Stimulated activated effector memory CD8-positive, alpha-beta T cell treated with anti-CD3 and anti-CD28 coated beads, Interleukin-12 subunit alpha, Interleukin-12 subunit beta, amount 100 ng/mL, for 72 hours (primary cell): Measurements from ENCODE around the gene SERPINA12.

Experiments
- ATAC-seq: fragments of 150-1000 bp; cut with Tn5 transposase; 2 replicates; pipeline ENCODE4 v1.10.0; 2021
- DNase-seq, 2 donors: peaks; one replicate each; pipeline ENCODE4 v3.0.0; 2021 to 2022; ENCODE audit warnings: low spot score in 2 of 2
- H3K27ac Mint-ChIP-seq: one replicate; pipeline ENCODE4 v1.8.0; 2022; ENCODE audit warnings: mild to moderate bottlenecking, mixed read lengths
- H3K36me3 Mint-ChIP-seq: one replicate; pipeline ENCODE4 v1.8.0; 2022; ENCODE audit warnings: mild to moderate bottlenecking, mixed read lengths
- H3K4me1 Mint-ChIP-seq: one replicate; pipeline ENCODE4 v1.8.0; 2022; ENCODE audit warnings: mixed read lengths
- H3K4me3 Mint-ChIP-seq: one replicate; pipeline ENCODE4 v1.8.0; 2022; ENCODE audit warnings: mild to moderate bottlenecking, mixed read lengths
- H3K9me3 Mint-ChIP-seq: one replicate; pipeline ENCODE4 v1.8.0; 2022; ENCODE audit warnings: mixed read lengths

The SERPINA12 gene

DNA sequence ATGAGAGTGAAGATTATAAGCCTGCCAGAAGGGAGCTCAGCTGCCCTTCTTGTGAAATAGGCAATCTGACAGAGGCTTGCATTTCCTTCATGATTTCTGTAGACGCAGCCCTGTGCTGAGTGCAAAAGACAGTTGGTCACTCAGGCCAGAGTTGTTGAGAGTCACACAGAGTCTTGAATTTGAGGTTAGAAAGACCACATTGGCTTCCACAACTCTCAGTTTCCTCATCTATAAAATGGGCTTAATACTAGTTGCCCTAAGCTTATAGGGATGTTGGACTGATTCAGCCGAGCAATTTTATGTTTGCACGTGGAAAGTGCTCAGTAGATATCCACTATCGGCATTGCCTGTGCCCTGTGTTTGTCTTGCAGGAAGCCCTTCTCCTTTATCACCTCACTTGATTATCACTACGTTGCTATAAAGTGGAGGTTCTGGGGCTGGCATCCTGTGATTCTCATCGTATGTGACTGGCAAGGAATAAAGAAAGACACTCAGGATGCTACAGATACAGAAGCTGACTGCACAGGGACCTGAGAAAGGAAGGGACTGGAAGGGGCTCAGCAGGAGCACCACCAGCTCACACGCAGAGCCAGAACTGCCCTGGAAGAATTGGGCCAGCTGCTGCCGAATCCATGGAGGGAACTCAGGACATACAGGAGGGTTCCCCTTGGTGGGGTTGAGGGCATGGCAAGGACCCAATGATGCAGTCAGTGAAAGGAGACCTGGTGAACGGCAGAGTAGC, 32.1 kb upstream of the SERPINA12 start:
- DNase-seq (no peak), ATAC-seq (no peak)
- Mint-ChIP-seq H3K4me3 (no peak overlapping the region), H3K36me3 (no peaks in the 10 kb centered on the region), H3K27ac (no peak overlapping the region), H3K9me3 (no peaks in the 10 kb centered on the region), H3K4me1 (peaks cover 5% of the 10 kb centered on the region)

DNA sequence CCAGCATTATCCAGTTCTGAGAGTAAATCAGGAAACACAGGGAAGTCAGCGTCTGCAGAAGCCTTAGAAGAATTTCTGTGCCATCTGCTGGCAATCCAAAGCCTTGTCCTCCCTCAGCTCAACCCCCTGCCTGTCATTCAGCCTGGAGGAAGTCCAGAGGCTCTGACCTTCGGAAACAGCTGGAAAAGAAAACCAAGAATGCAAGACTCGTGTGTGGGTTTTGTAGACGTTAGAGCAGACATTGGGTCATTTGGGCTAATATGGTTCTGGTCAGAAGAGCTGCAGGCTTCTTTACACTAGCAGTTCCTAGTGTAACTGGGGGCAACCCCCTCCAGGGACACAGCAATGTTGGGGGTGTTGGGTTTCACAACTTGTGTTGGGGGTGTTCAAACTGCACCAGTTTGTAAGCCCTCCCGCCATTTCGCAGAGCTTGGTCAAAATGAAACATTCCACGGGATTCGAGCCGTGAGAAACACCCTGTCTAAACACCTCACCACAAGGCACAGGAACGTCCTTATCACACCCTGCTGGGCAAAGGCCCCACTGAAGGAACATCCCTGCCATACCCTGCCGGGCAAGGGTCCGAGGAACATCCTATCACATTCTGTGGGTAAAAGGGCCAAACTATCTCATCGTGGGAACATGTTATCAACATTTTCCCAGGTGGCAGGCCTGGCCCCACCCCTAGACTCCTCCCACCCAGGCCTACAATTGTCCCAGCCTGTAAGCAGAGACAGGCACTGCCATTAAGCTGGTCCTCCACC, 30.9 kb upstream of the SERPINA12 start:
- Mint-ChIP-seq H3K27ac (no peak overlapping the region), H3K36me3 (no peaks in the 10 kb centered on the region), H3K4me1 (peaks cover 5% of the 10 kb centered on the region), H3K9me3 (no peaks in the 10 kb centered on the region), H3K4me3 (no peak overlapping the region)
- DNase-seq (no peak), ATAC-seq (no peak)

DNA sequence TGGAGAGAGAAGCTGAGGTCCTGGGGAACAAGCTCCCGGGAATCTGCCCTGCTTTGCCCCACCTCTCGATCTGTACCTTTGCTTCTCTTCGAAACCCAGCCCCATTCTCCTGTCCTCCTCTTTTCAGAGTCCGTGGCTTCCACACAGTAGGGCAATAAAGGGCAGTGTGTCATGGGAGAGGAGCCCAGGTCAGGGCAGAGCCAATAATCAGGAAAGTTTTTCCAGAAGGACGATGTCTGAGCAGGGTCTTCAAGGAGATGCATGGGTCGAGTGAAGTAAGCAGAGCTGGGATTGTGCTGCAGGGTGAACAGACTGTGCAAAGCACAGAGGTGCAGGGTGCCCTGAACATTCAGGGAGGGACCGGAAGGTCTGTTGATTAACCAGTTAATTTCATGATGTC, 29.9 kb upstream of the SERPINA12 start:
- DNase-seq, result no peak
- H3K27ac Mint-ChIP-seq, result no peak overlapping the region

DNA sequence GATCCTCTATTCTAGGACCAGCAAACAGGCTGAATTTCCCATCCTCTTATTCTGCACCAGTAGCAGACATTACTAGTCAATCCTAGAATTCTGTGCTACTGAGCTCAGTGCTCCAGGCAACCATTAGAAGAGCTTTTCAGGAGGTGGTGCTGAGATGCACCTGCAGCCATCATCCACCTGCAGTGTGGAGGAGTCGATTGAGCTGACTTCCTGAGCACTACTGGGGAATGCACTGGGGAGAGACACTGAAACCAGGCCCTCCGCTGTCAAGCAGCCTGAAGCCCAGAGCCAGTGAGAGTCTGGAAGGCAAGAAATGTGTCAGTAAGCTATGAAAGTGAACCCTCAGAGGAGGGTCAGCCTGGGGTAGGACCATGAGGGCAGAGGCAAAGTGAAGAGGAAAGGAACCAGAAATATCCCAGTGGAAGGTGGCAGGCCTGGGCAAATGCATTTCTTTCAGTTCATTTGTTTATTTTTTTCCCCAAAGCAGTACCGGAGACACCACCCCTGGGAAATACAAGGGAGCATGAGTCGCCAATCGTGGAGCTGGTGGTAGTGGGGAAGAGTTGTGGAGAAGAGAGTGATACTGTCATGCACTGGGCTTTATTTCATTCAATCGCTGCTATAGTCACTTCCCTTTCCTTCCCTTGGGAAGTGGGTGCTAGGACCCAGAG, 28.9 kb upstream of the SERPINA12 start:
- no peak for DNase-seq
- no peak for ATAC-seq
- Mint-ChIP-seq H3K27ac (no peak overlapping the region), H3K4me3 (no peak overlapping the region), H3K36me3 (no peaks in the 10 kb centered on the region), H3K9me3 (no peaks in the 10 kb centered on the region), H3K4me1 (peaks cover 5% of the 10 kb centered on the region)

More for the DNA sequence above, 29.9 kb upstream of the SERPINA12 start:
- no peaks in the 10 kb centered on the region for H3K9me3 Mint-ChIP-seq
- H3K36me3 Mint-ChIP-seq, result no peaks in the 10 kb centered on the region
- no peak for ATAC-seq
- H3K4me3 Mint-ChIP-seq, result no peak overlapping the region
- peaks cover 5% of the 10 kb centered on the region for H3K4me1 Mint-ChIP-seq

DNA sequence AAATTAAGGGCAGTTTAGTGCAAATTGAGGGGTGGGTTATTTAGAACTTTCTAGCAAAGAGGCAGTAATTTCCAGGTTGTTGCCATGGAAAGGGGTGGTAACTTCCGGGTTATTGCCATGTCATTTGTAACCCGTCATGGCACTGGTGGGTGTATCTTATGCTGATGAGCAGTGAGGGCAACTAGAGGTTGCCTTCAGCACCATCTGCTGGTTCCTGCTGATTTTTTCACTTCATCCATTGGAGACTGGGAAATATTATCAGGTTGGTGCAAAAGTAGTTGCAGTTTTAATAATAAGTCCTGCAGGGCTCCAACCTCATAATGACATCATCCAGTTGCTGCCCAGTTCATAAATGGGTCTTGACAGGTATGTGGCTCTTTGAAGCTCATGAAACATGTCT, 27.6 kb upstream of the SERPINA12 start:
- H3K9me3 Mint-ChIP-seq, result no peaks in the 10 kb centered on the region
- ATAC-seq (no peak), DNase-seq (no peak)
- H3K36me3 Mint-ChIP-seq, result no peaks in the 10 kb centered on the region
- peaks cover 5% of the 10 kb centered on the region for H3K4me1 Mint-ChIP-seq
- H3K27ac Mint-ChIP-seq, result no peak overlapping the region
- no peak overlapping the region for H3K4me3 Mint-ChIP-seq

DNA sequence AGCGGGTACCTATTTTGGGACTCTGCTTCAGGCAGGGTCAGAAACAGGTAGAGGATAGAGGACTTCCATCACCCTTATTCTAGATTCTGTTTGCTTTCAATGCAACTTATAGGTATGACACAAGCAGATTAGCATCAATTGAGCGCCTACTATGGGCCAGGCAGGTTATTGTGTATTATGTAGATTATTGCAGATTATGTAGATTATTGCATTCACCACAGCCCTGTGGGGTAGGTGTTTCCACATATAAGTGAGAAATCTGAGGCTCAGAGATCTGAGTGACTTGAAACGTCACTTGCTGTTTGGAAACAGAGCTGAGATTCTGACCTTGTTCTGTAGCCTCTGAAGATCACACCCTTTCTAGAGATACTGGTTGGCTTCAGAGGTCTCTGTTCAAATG, 26.2 kb upstream of the SERPINA12 start:
- Mint-ChIP-seq H3K4me3 (no peak overlapping the region), H3K36me3 (no peaks in the 10 kb centered on the region), H3K4me1 (peaks cover under 1% of the 10 kb centered on the region), H3K9me3 (no peaks in the 10 kb centered on the region), H3K27ac (no peak overlapping the region)
- ATAC-seq, result no peak
- no peak for DNase-seq

DNA sequence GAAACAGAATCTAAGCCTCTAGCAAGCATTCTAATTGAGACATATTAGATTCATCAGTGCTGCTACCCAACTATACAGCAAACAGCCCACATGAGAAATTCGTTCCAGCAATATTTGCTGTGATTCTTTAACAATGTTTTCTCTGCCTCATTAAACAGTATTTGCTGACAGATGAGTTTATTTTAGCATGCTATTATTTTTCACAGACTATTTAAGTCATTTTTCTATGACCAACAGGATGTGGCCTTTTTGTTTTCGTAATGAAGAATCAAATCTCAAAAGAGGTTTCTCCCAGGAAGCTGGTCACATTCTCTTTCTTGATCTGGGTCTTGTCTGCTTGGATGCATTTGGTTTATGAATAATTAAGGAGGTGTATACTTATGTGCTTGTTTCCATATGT, 23.2 kb upstream of the SERPINA12 start:
- H3K4me1 Mint-ChIP-seq, result no peaks in the 10 kb centered on the region
- no peak overlapping the region for H3K27ac Mint-ChIP-seq
- ATAC-seq (no peak), DNase-seq (no peak)
- H3K9me3 Mint-ChIP-seq, result no peaks in the 10 kb centered on the region
- H3K36me3 Mint-ChIP-seq, result no peaks in the 10 kb centered on the region
- H3K4me3 Mint-ChIP-seq, result no peak overlapping the region

DNA sequence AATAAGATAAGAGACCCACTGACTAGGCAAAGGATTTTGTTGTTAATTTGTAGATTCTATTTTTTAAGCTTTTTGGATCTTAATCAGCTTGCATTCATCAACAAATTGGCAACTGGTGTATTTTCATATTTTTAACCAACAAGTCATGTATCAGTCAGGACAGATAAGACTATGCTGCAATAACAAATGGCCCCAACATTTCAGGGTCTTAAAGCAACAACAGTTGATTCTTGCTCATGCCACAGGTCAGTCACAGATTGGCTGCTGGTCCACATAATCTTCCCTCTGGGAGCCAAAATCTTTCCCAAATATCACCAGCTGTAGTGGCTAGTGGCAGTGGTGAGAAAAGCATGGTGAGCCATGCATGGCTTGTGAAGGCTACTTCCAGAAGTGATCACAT, 21.9 kb upstream of the SERPINA12 start:
- Mint-ChIP-seq H3K9me3 (no peaks in the 10 kb centered on the region), H3K4me1 (no peaks in the 10 kb centered on the region), H3K4me3 (no peak overlapping the region), H3K36me3 (no peaks in the 10 kb centered on the region), H3K27ac (no peak overlapping the region)
- no peak for DNase-seq
- ATAC-seq, result no peak

DNA sequence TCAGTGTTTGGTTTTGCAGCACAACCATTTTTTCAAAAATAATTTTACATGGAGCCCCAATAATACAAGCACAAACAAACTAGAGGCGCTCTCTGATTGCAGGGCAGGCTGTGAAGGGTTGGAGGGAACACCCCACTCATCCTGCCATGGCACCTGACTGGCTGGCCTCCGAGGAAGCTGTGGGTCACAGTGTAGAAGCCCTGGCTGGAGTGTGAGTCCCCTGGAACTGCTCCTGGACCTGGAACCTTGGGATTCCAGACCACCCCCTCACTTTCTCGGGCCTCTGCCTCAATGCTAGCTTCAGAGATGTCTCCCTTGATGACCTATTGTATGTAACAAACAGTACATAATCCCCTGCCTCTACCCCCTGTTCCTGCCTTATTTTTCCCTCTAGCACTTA, 14.8 kb upstream of the SERPINA12 start:
- H3K4me3 Mint-ChIP-seq, result no peak overlapping the region
- no peak for ATAC-seq
- DNase-seq, result no peak
- H3K27ac Mint-ChIP-seq, result no peak overlapping the region
- H3K36me3 Mint-ChIP-seq, result no peaks in the 10 kb centered on the region
- no peaks in the 10 kb centered on the region for H3K4me1 Mint-ChIP-seq
- peaks cover 9% of the 10 kb centered on the region for H3K9me3 Mint-ChIP-seq

DNA sequence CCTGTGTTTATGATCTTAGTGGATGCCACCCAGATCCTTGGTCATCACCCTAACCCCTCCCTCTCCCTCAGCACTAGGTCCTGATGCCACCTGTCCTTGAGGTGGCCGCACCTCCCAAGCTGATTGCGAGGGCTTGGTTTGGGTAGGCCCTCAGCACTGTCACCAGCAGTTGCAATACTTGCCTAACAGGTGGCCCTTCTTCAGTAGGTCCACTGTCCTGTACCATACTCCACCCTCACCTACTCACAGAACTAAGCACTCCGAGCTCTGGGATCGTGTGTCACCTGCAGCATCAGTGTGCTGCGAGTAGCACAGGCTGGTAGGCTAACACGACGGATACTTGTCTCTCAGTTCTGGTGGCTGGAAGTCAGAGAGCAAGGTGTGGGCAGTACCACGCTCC, 14.0 kb upstream of the SERPINA12 start:
- Mint-ChIP-seq H3K36me3 (no peaks in the 10 kb centered on the region), H3K4me3 (no peak overlapping the region), H3K27ac (no peak overlapping the region), H3K4me1 (no peaks in the 10 kb centered on the region), H3K9me3 (peaks cover 13% of the 10 kb centered on the region)
- peak; percentile 21 for ATAC-seq
- no peak for DNase-seq

DNA sequence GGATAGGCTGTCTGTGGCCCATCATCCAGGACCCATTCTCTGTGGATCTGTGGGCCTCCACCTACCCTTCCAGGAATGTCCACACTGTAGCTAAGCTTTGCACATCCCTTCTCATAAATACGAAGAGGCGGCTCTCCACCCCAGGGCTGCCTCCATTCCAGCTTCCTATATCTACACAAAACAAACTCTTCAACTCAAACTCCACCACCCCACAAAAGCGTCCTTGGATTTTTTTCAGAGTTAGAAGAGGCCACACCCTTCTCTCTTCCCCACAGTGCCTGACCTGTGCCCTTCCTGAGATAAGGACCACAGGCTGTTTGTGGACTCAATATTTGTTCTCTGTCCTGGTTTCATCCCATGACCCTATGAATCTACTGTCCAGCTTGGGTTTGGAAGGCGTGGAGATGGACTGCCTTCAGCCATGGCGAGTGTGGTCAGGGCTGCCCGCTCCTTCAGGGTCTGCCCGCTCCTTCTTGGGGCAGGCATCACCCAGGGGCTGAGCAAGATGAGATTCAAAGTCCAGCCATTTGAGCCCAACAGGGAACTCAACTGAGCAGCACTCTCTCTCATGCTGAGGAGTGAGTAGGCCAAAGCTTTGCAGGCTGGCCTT, 13.0 kb upstream of the SERPINA12 start:
- no peak overlapping the region for H3K27ac Mint-ChIP-seq
- no peak for DNase-seq
- H3K36me3 Mint-ChIP-seq, result no peaks in the 10 kb centered on the region
- no peak overlapping the region for H3K4me3 Mint-ChIP-seq
- H3K4me1 Mint-ChIP-seq, result no peaks in the 10 kb centered on the region
- ATAC-seq, result no peak
- peaks cover 13% of the 10 kb centered on the region for H3K9me3 Mint-ChIP-seq

DNA sequence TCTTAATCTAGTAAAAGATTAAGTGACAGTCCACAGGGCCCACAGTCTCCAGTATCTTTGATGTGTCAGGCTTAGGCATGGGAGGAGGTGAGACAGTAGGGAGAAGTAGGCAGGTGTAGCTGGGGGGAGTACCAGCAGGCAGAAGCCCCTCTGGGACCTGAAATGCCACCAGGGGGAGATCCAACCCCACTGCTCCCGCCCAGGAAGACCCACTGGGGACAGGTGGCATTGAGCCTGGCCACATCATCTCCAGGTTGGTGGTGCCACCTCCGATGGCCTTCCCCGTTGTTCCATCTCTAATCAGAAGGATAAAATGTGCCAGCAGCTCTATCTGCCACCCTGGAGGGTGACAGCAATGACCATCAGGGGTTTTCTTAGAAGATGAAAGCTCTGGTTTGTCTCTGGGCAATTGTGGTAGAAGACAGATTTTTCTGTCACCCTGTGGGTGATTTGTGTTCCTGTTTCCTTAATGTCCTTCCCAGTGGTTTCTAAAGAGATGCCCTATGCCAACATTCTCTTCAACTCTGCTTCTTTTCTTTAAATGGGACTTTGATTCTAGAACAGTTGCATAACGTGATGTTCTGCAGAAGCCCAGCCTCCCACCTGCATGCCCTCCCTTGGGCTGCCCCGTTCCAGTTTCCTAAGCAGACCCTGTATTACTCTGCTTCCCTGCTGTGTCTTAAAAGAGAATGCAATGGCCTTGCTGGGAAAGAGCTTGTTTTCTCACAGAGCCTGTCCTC, 12.3 kb upstream of the SERPINA12 start:
- Mint-ChIP-seq H3K4me3 (no peak overlapping the region), H3K9me3 (peaks cover 13% of the 10 kb centered on the region), H3K4me1 (no peaks in the 10 kb centered on the region), H3K27ac (no peak overlapping the region), H3K36me3 (no peaks in the 10 kb centered on the region)
- DNase-seq (no peak), ATAC-seq (no peak)

DNA sequence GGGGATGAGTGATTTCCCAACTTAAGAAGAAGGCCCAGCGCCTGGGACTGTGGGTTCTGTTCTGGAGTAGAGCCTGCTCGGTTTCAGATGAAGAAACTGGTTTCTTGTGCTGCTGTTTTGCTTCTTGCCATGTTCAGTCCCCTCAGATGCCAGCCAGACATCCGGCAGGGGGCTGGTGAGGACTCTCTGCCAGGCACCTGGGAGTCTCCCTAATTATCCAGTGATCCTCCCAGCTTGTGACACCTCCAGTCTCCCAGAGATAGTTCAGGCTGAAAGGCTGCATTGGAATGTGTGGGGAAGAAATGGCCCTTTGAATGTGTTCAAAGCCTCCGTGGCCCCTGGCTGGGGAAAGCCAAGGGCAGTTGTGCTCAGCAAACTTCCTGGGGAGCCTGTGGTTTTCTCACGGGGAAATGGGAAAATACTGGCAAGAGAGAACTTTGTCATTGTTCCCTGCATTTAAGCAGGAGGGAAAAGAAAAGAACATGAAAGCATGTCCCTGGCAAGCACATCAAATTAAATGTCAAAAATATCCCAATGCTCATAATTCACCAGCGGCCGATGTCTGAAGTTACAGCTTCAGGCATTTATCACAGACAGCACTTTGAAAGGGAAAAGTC, 8.5 kb upstream of the SERPINA12 start:
- ATAC-seq (no peak), DNase-seq (no peak)
- Mint-ChIP-seq H3K4me1 (no peaks in the 10 kb centered on the region), H3K4me3 (no peak overlapping the region), H3K9me3 (peaks cover 13% of the 10 kb centered on the region), H3K36me3 (no peaks in the 10 kb centered on the region), H3K27ac (no peak overlapping the region)

DNA sequence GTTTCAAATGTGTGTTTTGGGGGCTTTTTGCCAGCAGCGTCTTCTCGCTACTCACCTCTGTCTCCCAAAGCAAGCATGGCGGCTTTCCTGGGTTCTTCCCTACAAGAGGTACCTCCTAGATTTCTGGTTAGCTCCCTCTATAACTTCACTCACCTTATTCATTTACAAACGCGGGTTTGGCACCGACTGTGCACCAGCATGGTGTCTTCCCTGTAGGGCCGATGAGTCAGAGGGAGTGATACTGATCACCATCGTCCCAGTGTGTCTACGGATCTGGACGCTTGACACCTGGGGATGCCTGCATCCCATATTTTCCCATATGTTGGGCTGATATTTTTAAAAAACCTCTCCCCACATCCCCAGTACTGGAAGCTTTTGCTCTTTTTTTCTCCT, 8.0 kb upstream of the SERPINA12 start:
- ATAC-seq (no peak), DNase-seq (no peak)
- Mint-ChIP-seq H3K4me1 (no peaks in the 10 kb centered on the region), H3K4me3 (no peak overlapping the region), H3K36me3 (no peaks in the 10 kb centered on the region), H3K9me3 (peaks cover 13% of the 10 kb centered on the region), H3K27ac (no peak overlapping the region)

DNA sequence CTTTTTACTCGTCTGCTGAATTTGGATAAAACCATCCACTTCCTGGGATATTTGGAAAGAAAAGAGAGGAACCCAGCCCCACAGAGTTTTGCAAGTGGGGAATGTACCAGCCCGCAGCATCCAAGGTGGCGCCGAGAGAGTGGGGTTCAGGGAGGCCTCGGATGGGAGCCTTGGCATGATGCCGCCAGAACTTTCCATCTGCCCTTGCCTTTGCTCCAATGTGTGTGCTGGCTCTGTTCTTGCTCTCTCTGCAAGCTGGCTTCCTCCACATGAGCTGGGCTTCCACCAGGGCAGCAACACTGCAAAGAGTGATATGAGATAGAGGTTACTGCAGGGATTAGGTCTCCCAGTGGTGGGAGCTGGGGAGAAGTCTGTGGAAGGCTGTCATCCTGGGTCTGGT, 6.6 kb upstream of the SERPINA12 start:
- H3K9me3 Mint-ChIP-seq, result peaks cover 13% of the 10 kb centered on the region
- ATAC-seq, result no peak
- no peaks in the 10 kb centered on the region for H3K36me3 Mint-ChIP-seq
- no peak overlapping the region for H3K27ac Mint-ChIP-seq
- no peak overlapping the region for H3K4me3 Mint-ChIP-seq
- no peaks in the 10 kb centered on the region for H3K4me1 Mint-ChIP-seq
- no peak for DNase-seq
